Esophagus muscularis mucosa (tissue), 3 donors: ENCODE data around the gene SSX1.
"Not testable (repeated sequence)": the region's sequence is repeated elsewhere in the genome, so short reads cannot be mapped to it uniquely, and the experiment has no call there.

Source experiments
- POLR2A ChIP-seq: fragments of 450-650 bp; IDR thresholded peaks from one replicate; pipeline ENCODE4 v1.6.1; 2017; ENCODE audit warnings: antibody characterized with exemption, moderate library complexity, mild to moderate bottlenecking, low read depth
- TF ChIP-seq, protein P1 (sequence below), 3 experiments: fragments of 200-600 bp in 2 of 3; fragments of 450-650 bp in 1 of 3; sonication (generic) in 2 of 3; IDR thresholded peaks; one replicate each; pipeline ENCODE4 v1.5.1; 2017 to 2019; ENCODE audit warnings: antibody characterized with exemption in 3 of 3, mild to moderate bottlenecking in 2 of 3, moderate library complexity in 1 of 3

DNA sequence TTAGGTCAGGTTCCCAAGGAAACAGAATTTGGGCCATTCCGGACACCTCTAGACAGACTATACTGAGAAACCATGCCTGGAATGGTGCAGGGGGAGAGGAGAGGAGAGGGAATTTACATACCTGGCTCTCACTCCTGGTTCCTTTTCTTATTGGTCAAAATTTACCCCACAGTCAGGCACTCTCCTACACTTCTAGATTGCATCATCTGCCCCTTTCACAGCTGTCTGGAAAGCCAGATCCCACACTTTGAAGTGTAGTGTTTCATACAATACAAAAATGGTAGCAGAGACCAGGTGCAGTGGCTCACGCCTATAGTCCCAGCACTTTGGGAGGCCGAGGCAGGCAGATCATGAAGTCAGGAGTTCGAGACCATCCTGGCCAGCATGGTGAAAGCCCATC, 31.0 kb upstream of the SSX1 start:
- TF ChIP-seq, protein P1, sequence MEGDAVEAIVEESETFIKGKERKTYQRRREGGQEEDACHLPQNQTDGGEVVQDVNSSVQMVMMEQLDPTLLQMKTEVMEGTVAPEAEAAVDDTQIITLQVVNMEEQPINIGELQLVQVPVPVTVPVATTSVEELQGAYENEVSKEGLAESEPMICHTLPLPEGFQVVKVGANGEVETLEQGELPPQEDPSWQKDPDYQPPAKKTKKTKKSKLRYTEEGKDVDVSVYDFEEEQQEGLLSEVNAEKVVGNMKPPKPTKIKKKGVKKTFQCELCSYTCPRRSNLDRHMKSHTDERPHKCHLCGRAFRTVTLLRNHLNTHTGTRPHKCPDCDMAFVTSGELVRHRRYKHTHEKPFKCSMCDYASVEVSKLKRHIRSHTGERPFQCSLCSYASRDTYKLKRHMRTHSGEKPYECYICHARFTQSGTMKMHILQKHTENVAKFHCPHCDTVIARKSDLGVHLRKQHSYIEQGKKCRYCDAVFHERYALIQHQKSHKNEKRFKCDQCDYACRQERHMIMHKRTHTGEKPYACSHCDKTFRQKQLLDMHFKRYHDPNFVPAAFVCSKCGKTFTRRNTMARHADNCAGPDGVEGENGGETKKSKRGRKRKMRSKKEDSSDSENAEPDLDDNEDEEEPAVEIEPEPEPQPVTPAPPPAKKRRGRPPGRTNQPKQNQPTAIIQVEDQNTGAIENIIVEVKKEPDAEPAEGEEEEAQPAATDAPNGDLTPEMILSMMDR (IDR thresholded peaks at IDR 0.05): not testable (repeated sequence)
- not testable (repeated sequence) for TF ChIP-seq POLR2A
